H1 (cell line): Measurements from ENCODE around the gene CHAT. TPM values are rescaled to one million over a fixed set of nuclear protein-coding genes. Genes with fewer than 3 reads are reported as not detected.

ENCODE experiments used
- CTCF ChIA-PET: fragments of 300-600 bp; sonication (Branson Sonifier 250); formaldehyde crosslinking; loops from one replicate; lab custom pipeline; 2021; ENCODE audit not compliant: partially characterized antibody; lab: Charles Lee
- POLR2A ChIA-PET: fragments of 300-600 bp; sonication (Branson Sonifier 250); formaldehyde crosslinking; loops from one replicate; lab custom pipeline; 2021; ENCODE audit warnings: inconsistent platforms; ENCODE audit not compliant: partially characterized antibody; lab: Charles Lee
- DNase-seq, 2 experiments: peaks; one replicate each; pipeline versions ENCODE4 v3.0.0 to v3.0.0-alpha.2; 2010 to 2022; ENCODE audit warnings: low spot score in 2 of 2, low read depth in 1 of 2, mixed read lengths in 1 of 2
- FAIRE-seq: peaks from 2 replicates; lab custom pipeline; 2011; peaks lifted over from hg19 to GRCh38; lab: Jason Lieb, UNC
- H2AFZ ChIP-seq: 2 replicates; pipeline ENCODE4 v1.8.1; 2012; ENCODE audit warnings: low read length, inconsistent platforms
- H2AK5ac ChIP-seq: 2 replicates; pipeline ENCODE4 v1.6.1; 2013; ENCODE audit warnings: low read depth, low read length
- H2BK120ac ChIP-seq: replicated peaks from 2 replicates; pipeline ENCODE3; 2013; ENCODE audit warnings: low read depth, low read length, inconsistent platforms
- H2BK12ac ChIP-seq: 2 replicates; pipeline ENCODE4 v1.6.1; 2013; ENCODE audit warnings: low read depth, low read length
- H2BK15ac ChIP-seq: 2 replicates; pipeline ENCODE4 v1.6.1; 2013; ENCODE audit warnings: low read length
- H2BK20ac ChIP-seq: 2 replicates; pipeline ENCODE4 v1.6.1; 2013; ENCODE audit warnings: low read length
- H2BK5ac ChIP-seq: 2 replicates; pipeline ENCODE4 v1.6.1; 2013; ENCODE audit warnings: low read depth, low read length
- H3K14ac ChIP-seq: 2 replicates; pipeline ENCODE4 v1.6.1; 2013; ENCODE audit warnings: inconsistent platforms; ENCODE audit not compliant: insufficient read length
- H3K18ac ChIP-seq: 2 replicates; pipeline ENCODE4 v1.6.1; 2013; ENCODE audit warnings: low read length; ENCODE audit errors: extremely low read depth
- H3K23ac ChIP-seq: 2 replicates; pipeline ENCODE4 v1.6.1; 2013; ENCODE audit warnings: inconsistent platforms; ENCODE audit not compliant: insufficient read length
- H3K23me2 ChIP-seq: 2 replicates; pipeline ENCODE4 v1.6.1; 2013; ENCODE audit warnings: low read depth, low read length
- H3K27ac ChIP-seq: 2 replicates; pipeline ENCODE4 v1.6.1; 2011; ENCODE audit warnings: low read depth, low read length, inconsistent platforms
- H3K27me3 ChIP-seq, 4 experiments: replicated peaks in 1 of 4; 1 replicate in 1 of 4; 2 replicates in 3 of 4; pipeline versions ENCODE4 v1.6.1 to v1.8.1; 2011 to 2013; ENCODE audit warnings: low read length in 3 of 4, mild to moderate bottlenecking in 3 of 4, inconsistent platforms in 2 of 4, mixed read lengths in 2 of 4, moderate library complexity in 1 of 4; ENCODE audit not compliant: control insufficient read depth in 3 of 4, insufficient read depth in 3 of 4; ENCODE audit errors: extremely low read depth in 1 of 4
- H3K36me3 ChIP-seq, 4 experiments: 2 replicates each; pipeline versions ENCODE4 v1.6.1 to v1.8.1; 2011 to 2013; ENCODE audit warnings: mild to moderate bottlenecking in 4 of 4, low read length in 3 of 4, moderate library complexity in 2 of 4, control low read depth in 1 of 4, inconsistent platforms in 1 of 4; ENCODE audit not compliant: insufficient read depth in 4 of 4, control insufficient read depth in 2 of 4
- H3K4ac ChIP-seq: replicated peaks from 2 replicates; pipeline ENCODE3; 2013; ENCODE audit warnings: low read length, low read depth, mixed read lengths, inconsistent platforms; ENCODE audit not compliant: insufficient read length
- H3K4me1 ChIP-seq, 4 experiments: replicated peaks in 1 of 4; 1 replicate in 1 of 4; 2 replicates in 3 of 4; pipeline versions ENCODE4 v1.6.1 to v1.8.1; 2011 to 2013; ENCODE audit warnings: low read length in 3 of 4, inconsistent platforms in 2 of 4, mixed read lengths in 1 of 4; ENCODE audit not compliant: insufficient read depth in 4 of 4, control insufficient read depth in 3 of 4
- H3K4me2 ChIP-seq, 2 experiments: 2 replicates each; pipeline versions ENCODE4 v1.6.1 to v1.8.1; 2011 to 2013; ENCODE audit warnings: low read depth in 2 of 2, low read length in 2 of 2, control low read depth in 1 of 2, inconsistent platforms in 1 of 2, mild to moderate bottlenecking in 1 of 2; ENCODE audit not compliant: insufficient read depth in 1 of 2
- H3K4me3 ChIP-seq, 4 experiments: fragments of 200-600, 300-600 bp in 1 of 4; sonication (generic), shearing (Covaris generic), sonication (Bioruptor Twin) in 1 of 4; 2 replicates each; pipeline versions ENCODE4 v1.5.1 to v1.8.1; 2011 to 2016; ENCODE audit warnings: low read length in 4 of 4, low read depth in 3 of 4, control low read depth in 2 of 4, inconsistent platforms in 2 of 4, mild to moderate bottlenecking in 2 of 4, mixed read lengths in 1 of 4, moderate library complexity in 1 of 4; ENCODE audit not compliant: insufficient read depth in 2 of 4; ENCODE audit errors: extremely low read depth in 1 of 4
- H3K56ac ChIP-seq: replicated peaks from 2 replicates; pipeline ENCODE3; 2013; ENCODE audit warnings: low read depth, mild to moderate bottlenecking, mixed read lengths, low read length, inconsistent platforms; ENCODE audit not compliant: insufficient read length
- H3K79me1 ChIP-seq: 2 replicates; pipeline ENCODE4 v1.6.1; 2013; ENCODE audit warnings: low read depth, low read length, control low read depth
- H3K79me2 ChIP-seq, 2 experiments: 2 replicates each; pipeline versions ENCODE4 v1.6.1 to v1.8.1; 2012 to 2013; ENCODE audit warnings: low read length in 2 of 2, mild to moderate bottlenecking in 2 of 2, inconsistent platforms in 1 of 2; ENCODE audit not compliant: insufficient read depth in 2 of 2, control insufficient read depth in 1 of 2
- H3K9ac ChIP-seq, 4 experiments: replicated peaks in 1 of 4; 1 replicate in 1 of 4; 2 replicates in 3 of 4; pipeline versions ENCODE4 v1.6.1 to v1.8.1; 2011 to 2013; ENCODE audit warnings: low read depth in 3 of 4, low read length in 3 of 4, control low read depth in 2 of 4, mild to moderate bottlenecking in 2 of 4, moderate library complexity in 2 of 4, inconsistent platforms in 1 of 4; ENCODE audit errors: extremely low read depth in 1 of 4
- H3K9me3 ChIP-seq, 2 experiments: 2 replicates each; pipeline versions ENCODE4 v1.6.1 to v1.8.1; 2012 to 2013; ENCODE audit warnings: mild to moderate bottlenecking in 2 of 2, moderate library complexity in 2 of 2, control low read depth in 1 of 2, inconsistent platforms in 1 of 2, low read depth in 1 of 2, low read length in 1 of 2, mixed read lengths in 1 of 2; ENCODE audit not compliant: insufficient read depth in 2 of 2
- H4K20me1 ChIP-seq, 2 experiments: replicated peaks in 1 of 2; 2 replicates each; pipeline versions ENCODE3 to v1.8.1; 2011 to 2013; ENCODE audit warnings: inconsistent platforms in 2 of 2, low read length in 2 of 2, mild to moderate bottlenecking in 1 of 2; ENCODE audit not compliant: insufficient read depth in 2 of 2, control insufficient read depth in 1 of 2
- H4K5ac ChIP-seq: 2 replicates; pipeline ENCODE4 v1.6.1; 2013; ENCODE audit warnings: low read length, low read depth, mixed read lengths, inconsistent platforms; ENCODE audit not compliant: insufficient read length
- H4K8ac ChIP-seq: 2 replicates; pipeline ENCODE4 v1.8.0; 2013; ENCODE audit warnings: mild to moderate bottlenecking, moderate library complexity, low read length, inconsistent platforms; ENCODE audit not compliant: insufficient read depth; ENCODE audit errors: extremely low read depth
- H4K91ac ChIP-seq: replicated peaks from 2 replicates; pipeline ENCODE3; 2013; ENCODE audit warnings: low read length, mixed read lengths, inconsistent platforms; ENCODE audit not compliant: insufficient read length
- CHD1 ChIP-seq: IDR thresholded peaks from 2 replicates; pipeline ENCODE4 v1.6.1; 2012; ENCODE audit warnings: low read depth, low read length, improper control_type of control experiment
- HDAC2 ChIP-seq, 2 experiments: fragments of 300-600 bp in 1 of 2; sonication (generic) in 1 of 2; IDR thresholded peaks; 2 replicates each; pipeline ENCODE4 v1.6.1; 2011 to 2012; ENCODE audit warnings: low read depth in 2 of 2, low read length in 2 of 2, mild to moderate bottlenecking in 2 of 2, moderate library complexity in 2 of 2, borderline replicate concordance in 1 of 2, inconsistent platforms in 1 of 2
- JUN ChIP-seq: IDR thresholded peaks from 2 replicates; pipeline ENCODE4 v1.6.1; 2011; ENCODE audit warnings: low read depth, mild to moderate bottlenecking, improper control_type of control experiment, low read length
- KDM1A ChIP-seq: fragments of 200-600, 300-600 bp; sonication (generic); IDR thresholded peaks from 2 replicates; pipeline ENCODE4 v1.7.1; 2016; ENCODE audit warnings: mild to moderate bottlenecking, low read length, borderline replicate concordance
- PHF8 ChIP-seq: fragments of 200-600 bp; sonication (generic); conservative IDR thresholded peaks from 2 replicates; pipeline ENCODE4 v1.7.1; 2012; ENCODE audit warnings: low read depth, mild to moderate bottlenecking, inconsistent platforms, low read length, moderate library complexity
- POLR2A ChIP-seq, 2 experiments: IDR thresholded peaks; 1 replicate in 1 of 2; 2 replicates in 1 of 2; pipeline ENCODE4 v1.6.1; 2011; ENCODE audit warnings: low read depth in 2 of 2, low read length in 2 of 2, mild to moderate bottlenecking in 2 of 2; ENCODE audit errors: control extremely low read depth in 1 of 2
- RAD21 ChIP-seq, 2 experiments: IDR thresholded peaks in 1 of 2; conservative IDR thresholded peaks in 1 of 2; 2 replicates each; pipeline ENCODE4 v1.6.1; 2011; ENCODE audit warnings: low read depth in 2 of 2, low read length in 2 of 2, improper control_type of control experiment in 1 of 2, inconsistent platforms in 1 of 2, mild to moderate bottlenecking in 1 of 2, moderate library complexity in 1 of 2
- RFX5 ChIP-seq: IDR thresholded peaks from 2 replicates; pipeline ENCODE4 v1.6.1; 2011; ENCODE audit warnings: low read depth, low read length, improper control_type of control experiment, borderline replicate concordance
- RNF2 ChIP-seq: fragments of 200-900, 300-1000 bp; sonication (generic); IDR thresholded peaks from 2 replicates; pipeline ENCODE4 v1.7.1; 2016; ENCODE audit warnings: borderline replicate concordance, low read depth, mild to moderate bottlenecking, antibody characterized with exemption, low read length; ENCODE audit not compliant: poor library complexity, severe bottlenecking; ENCODE audit errors: missing control alignments
- SIN3A ChIP-seq, 2 experiments: IDR thresholded peaks in 1 of 2; conservative IDR thresholded peaks in 1 of 2; 2 replicates each; pipeline ENCODE4 v1.6.1; 2011 to 2012; ENCODE audit warnings: low read length in 2 of 2, improper control_type of control experiment in 1 of 2, low read depth in 1 of 2, mild to moderate bottlenecking in 1 of 2
- SIRT6 ChIP-seq: IDR thresholded peaks from one replicate; pipeline ENCODE4 v1.7.1; 2012; ENCODE audit warnings: low read length, inconsistent platforms
- TAF1 ChIP-seq: IDR thresholded peaks from 2 replicates; pipeline ENCODE4 v1.6.1; 2011; ENCODE audit warnings: mild to moderate bottlenecking, low read depth, low read length
- TCF12 ChIP-seq: IDR thresholded peaks from 2 replicates; pipeline ENCODE4 v1.6.1; 2011; ENCODE audit warnings: low read depth, mild to moderate bottlenecking, low read length
- WGBS, 2 experiments: shearing (Covaris generic) in 1 of 2; methylation state at CpG; one replicate each; pipeline versions ENCODE4 v1.1.6 to v1.1.7; 2013 to 2015; ENCODE audit warnings: low lambda C conversion rate in 2 of 2, mixed read lengths in 2 of 2, inconsistent platforms in 1 of 2, low coverage in 1 of 2, missing lambda C conversion rate in 1 of 2; ENCODE audit not compliant: insufficient replicate concordance in 2 of 2, insufficient coverage in 1 of 2, insufficient read length in 1 of 2; ENCODE audit errors: extremely low coverage in 1 of 2, missing lambda C conversion rate in 1 of 2; 5-methylcytosine and 5-hydroxymethylcytosine counted together
- polyA plus RNA-seq, 7 experiments: library from polyadenylated mRNA; depleted of rRNA in 3 of 7; stranded (reverse) in 5 of 7; unstranded in 2 of 7; fragments of >200 nt in 5 of 7; fragments of 200-250 nt in 2 of 7; gene quantifications; 1 replicate in 5 of 7; 2 replicates in 1 of 7; 4 replicates in 1 of 7; pipeline versions ENCODE4 v1.2.1 to v1.2.3, GENCODE V29; 2011 to 2013; ENCODE audit warnings: missing spikeins in 2 of 7, mixed read lengths in 2 of 7
- total RNA-seq: library from RNA; stranded (reverse); fragmentation: NEBNext Ultra II Directional; extraction: Animal tissue kit (Norgen Biotek cat#: 25700); gene quantifications from 2 replicates; pipeline ENCODE4 v1.2.1, GENCODE V29; 2021

Gene CHAT
- total and polyA plus RNA-seq, 2 of the 8 experiments (the other 6 are each of a cell fraction or from before 2014, with no cell fraction given), result not detected

DNA sequence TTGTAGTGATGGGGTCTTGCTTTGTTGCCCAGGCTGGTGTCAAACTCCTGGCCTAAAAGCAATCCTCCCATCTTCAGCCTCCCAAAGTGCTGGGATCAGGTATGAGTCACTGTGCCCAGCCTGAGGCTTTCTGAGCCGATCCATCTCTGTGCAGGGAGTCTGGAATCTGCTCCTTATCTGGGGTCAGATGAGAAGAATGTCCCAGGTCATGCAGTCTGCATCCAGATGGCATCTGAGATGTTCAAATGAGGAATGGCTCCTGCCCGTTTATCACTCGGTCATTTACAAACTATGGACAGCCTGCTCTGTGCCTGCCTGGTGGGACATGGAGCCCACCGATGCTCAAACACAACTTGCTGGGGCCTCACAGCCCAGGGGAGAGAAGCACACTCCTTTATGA is 14.9 kb upstream of the CHAT start:
- no peak for FAIRE-seq
- H4K91ac ChIP-seq, result no peak overlapping the region
- H2BK120ac ChIP-seq, result no peak overlapping the region
- no peaks in the 10 kb centered on the region for H3K23me2 ChIP-seq
- H3K4me2 ChIP-seq, result no peak overlapping the region
- no peaks in the 10 kb centered on the region for H3K9me3 ChIP-seq
- no peak overlapping the region for H3K14ac ChIP-seq
- H4K5ac ChIP-seq, result no peak overlapping the region
- H2BK12ac ChIP-seq, result no peak overlapping the region
- peaks cover 0 to 7% (median 3%) of the 10 kb centered on the region in 4 experiments; a peak in 4 of 7 replicates for H3K27me3 ChIP-seq
- H3K23ac ChIP-seq, result no peak overlapping the region
- H3K18ac ChIP-seq, result no peak overlapping the region
- no peak overlapping the region for H2AK5ac ChIP-seq
- H3K4ac ChIP-seq, result no peak overlapping the region
- no peak overlapping the region for H3K56ac ChIP-seq
- no peak overlapping the region for H2BK20ac ChIP-seq
- peaks cover 0 to 2% of the 10 kb centered on the region in 2 experiments for H4K20me1 ChIP-seq
- H4K8ac ChIP-seq, result no peak overlapping the region
- DNase-seq, result no peak
- H3K9ac ChIP-seq, result no peak overlapping the region
- no peak overlapping the region for H2BK15ac ChIP-seq
- H2BK5ac ChIP-seq, result no peak overlapping the region
- ChIA-PET CTCF (interaction anchor here (1.0 to 2.3 kb wide), 4 partner anchors 10 to 144 kb away, joined by 3 to 6 read pairs (median 5); no protein-coding TSS in a partner anchor), POLR2A (no interaction called here)
- no peaks in the 10 kb centered on the region for H3K79me1 ChIP-seq
- no peaks in the 10 kb centered on the region for H3K36me3 ChIP-seq
- H3K4me1 ChIP-seq, result peaks cover 0 to 4% (median under 1%) of the 10 kb centered on the region in 4 experiments; a peak in 2 of 7 replicates
- 76% methylated on average over 4 of the region's 4 CpGs; no CpG with 5 or more reads in 1 of the 2 experiments for WGBS, 2 experiments
- H2AFZ ChIP-seq, result no peak overlapping the region
- no peak overlapping the region for H3K4me3 ChIP-seq
- H3K27ac ChIP-seq, result no peak overlapping the region
- H3K79me2 ChIP-seq, result no peaks in the 10 kb centered on the region
- TF ChIP-seq PHF8, result no peak
- no peak for TF ChIP-seq TAF1
- TF ChIP-seq RAD21 (IDR thresholded peaks at IDR 0.05 in 1 of 2, conservative IDR thresholded peaks at IDR 0.05 in 1 of 2; ENCODE audit: low read depth in 2 of 2, low read length in 2 of 2), result no peak
- no peak for TF ChIP-seq RFX5
- TF ChIP-seq SIN3A (conservative IDR thresholded peaks at IDR 0.05 in 1 of 2, IDR thresholded peaks at IDR 0.05 in 1 of 2; ENCODE audit: low read depth in 1 of 2, low read length in 2 of 2), result no peak
- no peak for TF ChIP-seq SIRT6
- no peak for TF ChIP-seq HDAC2 (IDR thresholded peaks at IDR 0.05; ENCODE audit: borderline replicate concordance in 1 of 2, low read depth in 2 of 2, low read length in 2 of 2)
- no peak for TF ChIP-seq CHD1
- TF ChIP-seq JUN, result no peak
- no peak for TF ChIP-seq POLR2A (IDR thresholded peaks at IDR 0.05; ENCODE audit: control extremely low read depth in 1 of 2, low read depth in 2 of 2, low read length in 2 of 2)
- TF ChIP-seq KDM1A, result no peak
- TF ChIP-seq RNF2, result no peak
- TF ChIP-seq TCF12, result no peak
